T-helper 17 cell (primary cell): ENCODE results near the gene STX16. TPM values are rescaled to one million over a fixed set of nuclear protein-coding genes. Genes with fewer than 3 reads are reported as not detected.
A peak's percentile ranks its signal among the peaks of the same experiment; 100 is the strongest.

Source experiments
- ATAC-seq: fragments of 150-1000 bp; cut with Tn5 transposase; 2 replicates; pipeline ENCODE4 v1.10.0; 2021; ENCODE audit warnings: mild to moderate bottlenecking, moderate library complexity
- DNase-seq, 3 donors: peaks; one replicate each; pipeline versions ENCODE4 v3.0.0 to v3.0.0-alpha.2; 2020 to 2021
- H3K9me3 ChIP-seq: one replicate; pipeline ENCODE4 v1.7.0; 2013; ENCODE audit warnings: low read length, mild to moderate bottlenecking; ENCODE audit not compliant: control insufficient read depth, poor library complexity, severe bottlenecking
- H3K27ac Mint-ChIP-seq: one replicate; pipeline ENCODE4 v1.8.0; 2022; ENCODE audit warnings: mild to moderate bottlenecking, moderate library complexity, mixed read lengths
- H3K27me3 Mint-ChIP-seq: one replicate; pipeline ENCODE4 v1.8.0; 2022; ENCODE audit warnings: mixed read lengths
- H3K36me3 Mint-ChIP-seq: one replicate; pipeline ENCODE4 v1.8.0; 2022; ENCODE audit warnings: low read depth, mixed read lengths
- H3K4me1 Mint-ChIP-seq: one replicate; pipeline ENCODE4 v1.8.0; 2022; ENCODE audit warnings: mild to moderate bottlenecking, mixed read lengths
- H3K4me3 Mint-ChIP-seq: one replicate; pipeline ENCODE4 v1.8.0; 2022; ENCODE audit warnings: mild to moderate bottlenecking, moderate library complexity, mixed read lengths
- total RNA-seq, 4 donors: library from RNA in 2 of 4; stranded (reverse) in 2 of 4; gene quantifications; one replicate each; pipeline ENCODE4 v1.2.3 and lab custom pipeline; 2022 to 2026

The STX16 gene
- total RNA-seq, 2 donors from 2014 or later, result 161 to 167 TPM

DNA sequence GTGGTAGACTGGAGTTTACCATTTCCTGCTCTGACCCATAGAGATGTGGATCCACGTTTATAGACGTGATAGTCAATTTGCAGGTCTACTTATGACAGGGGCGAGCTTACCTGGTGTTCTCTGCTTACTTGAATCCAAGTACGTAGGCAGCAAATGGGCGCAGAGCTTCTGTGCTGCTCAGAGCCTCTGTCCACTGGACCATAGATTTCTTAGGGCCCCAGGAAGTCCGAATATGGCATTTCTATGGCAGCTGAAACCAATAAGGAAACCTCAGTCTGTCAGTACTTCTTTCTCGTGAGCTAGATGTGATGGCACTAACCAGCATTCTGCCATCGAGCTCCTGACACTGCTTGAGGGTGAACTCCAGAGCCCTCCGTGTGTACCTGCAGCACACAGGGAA, 22.0 kb downstream of the STX16 start:
- no peak overlapping the region for H3K4me3 Mint-ChIP-seq
- H3K36me3 Mint-ChIP-seq, result no peaks in the 10 kb centered on the region
- DNase-seq (no peak), ATAC-seq (no peak)
- H3K27ac Mint-ChIP-seq, result peak overlapping the region; percentile 11
- no peaks in the 10 kb centered on the region for H3K9me3 ChIP-seq
- no peaks in the 10 kb centered on the region for H3K4me1 Mint-ChIP-seq
- H3K27me3 Mint-ChIP-seq, result no peaks in the 10 kb centered on the region

DNA sequence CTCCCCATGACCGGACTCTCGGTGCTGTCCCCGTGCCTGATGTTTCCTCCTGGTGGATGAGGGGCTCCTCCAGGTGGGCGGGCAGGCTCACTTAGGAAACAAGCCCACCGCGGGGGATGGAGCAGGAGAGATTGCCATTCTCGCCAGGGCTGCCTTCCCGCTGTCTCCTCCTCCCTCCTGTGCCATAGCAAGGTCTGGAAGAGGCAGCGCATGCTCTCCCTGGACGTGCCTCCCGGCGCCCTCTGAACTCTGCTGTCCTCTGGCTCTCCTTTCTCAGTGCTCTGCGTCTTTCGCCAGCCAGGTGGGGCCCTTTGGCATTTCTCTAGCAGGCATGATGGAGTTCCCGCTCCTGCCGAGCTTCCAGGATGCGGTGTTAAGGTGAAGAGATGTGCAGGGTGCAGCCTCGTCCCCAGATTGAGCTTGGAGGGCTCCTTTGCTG, 24.1 kb downstream of the STX16 start:
- H3K9me3 ChIP-seq, result no peaks in the 10 kb centered on the region
- no peaks in the 10 kb centered on the region for H3K36me3 Mint-ChIP-seq
- no peak overlapping the region for H3K4me3 Mint-ChIP-seq
- peaks cover 2% of the 10 kb centered on the region for H3K4me1 Mint-ChIP-seq
- ATAC-seq (no peak), DNase-seq (no peak)
- no peak overlapping the region for H3K27ac Mint-ChIP-seq
- H3K27me3 Mint-ChIP-seq, result no peaks in the 10 kb centered on the region

DNA sequence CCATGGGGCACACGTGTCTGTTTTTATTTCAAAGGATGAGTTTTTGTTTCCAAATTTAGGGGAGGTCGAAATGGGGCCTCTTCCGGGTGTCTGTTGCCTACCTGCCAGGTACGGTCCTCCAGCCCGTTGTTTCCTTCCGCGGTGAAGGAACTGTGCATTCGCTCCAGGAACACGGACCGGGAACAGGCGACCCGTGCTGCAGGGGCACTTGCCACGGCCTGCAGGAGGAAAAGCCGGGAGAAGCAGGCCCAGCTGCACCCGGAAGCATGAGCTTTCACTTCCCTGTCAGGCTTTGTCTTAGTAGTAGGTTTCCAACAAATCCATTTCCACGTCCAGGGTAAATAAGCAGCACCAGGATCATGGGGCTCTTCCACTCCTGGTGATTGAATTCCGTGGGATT, 24.6 kb downstream of the STX16 start:
- H3K4me3 Mint-ChIP-seq, result no peak overlapping the region
- DNase-seq (no peak), ATAC-seq (no peak)
- H3K36me3 Mint-ChIP-seq, result no peaks in the 10 kb centered on the region
- H3K27me3 Mint-ChIP-seq, result no peaks in the 10 kb centered on the region
- H3K4me1 Mint-ChIP-seq, result peaks cover 2% of the 10 kb centered on the region
- no peaks in the 10 kb centered on the region for H3K9me3 ChIP-seq
- no peak overlapping the region for H3K27ac Mint-ChIP-seq

DNA sequence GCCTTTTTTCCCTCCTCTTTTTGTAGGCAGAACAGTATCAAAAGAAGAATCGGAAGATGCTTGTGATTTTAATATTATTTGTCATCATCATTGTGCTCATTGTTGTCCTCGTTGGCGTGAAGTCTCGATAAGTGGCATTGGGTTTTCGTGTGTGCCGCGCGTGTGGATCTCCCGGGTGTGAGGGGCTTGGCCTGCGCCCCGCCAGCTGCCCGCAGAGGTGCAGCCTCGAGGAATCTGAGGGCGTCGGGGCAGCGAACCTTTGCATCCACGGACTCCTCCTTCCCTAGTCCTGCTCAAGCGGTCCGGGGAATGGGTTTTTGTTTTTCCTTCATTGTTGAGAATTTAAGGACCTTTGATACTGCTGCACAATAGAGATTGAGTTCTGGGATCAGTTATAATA, 25.1 kb downstream of the STX16 start:
- peaks cover 2% of the 10 kb centered on the region for H3K4me1 Mint-ChIP-seq
- no peaks in the 10 kb centered on the region for H3K36me3 Mint-ChIP-seq
- no peak for ATAC-seq
- no peak overlapping the region for H3K27ac Mint-ChIP-seq
- H3K27me3 Mint-ChIP-seq, result no peaks in the 10 kb centered on the region
- no peak overlapping the region for H3K4me3 Mint-ChIP-seq
- DNase-seq, result no peak
- no peaks in the 10 kb centered on the region for H3K9me3 ChIP-seq

DNA sequence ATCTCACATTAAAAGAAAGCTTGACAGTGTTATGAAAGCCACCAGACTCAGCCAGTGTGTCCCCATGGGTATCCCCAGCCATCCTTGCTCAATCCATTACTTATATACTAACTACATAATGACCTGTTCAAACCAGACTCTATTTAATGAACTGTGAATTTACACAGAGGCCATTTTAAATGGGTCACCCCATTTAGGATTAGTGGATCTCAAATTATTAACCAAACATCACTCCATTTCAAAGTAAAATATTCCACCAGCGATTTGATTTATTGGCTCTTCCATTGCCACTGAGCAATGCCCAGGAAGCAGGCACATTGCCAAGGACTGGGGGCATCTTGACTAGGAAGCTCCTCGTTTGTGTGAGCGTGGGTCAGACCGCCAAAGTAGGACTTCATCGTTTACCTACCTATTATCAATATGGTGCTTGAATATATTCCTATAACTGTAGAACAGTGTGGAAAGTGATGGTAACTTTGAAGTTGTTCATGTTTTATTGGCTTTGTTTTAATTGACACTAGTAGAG, 26.1 kb downstream of the STX16 start:
- H3K4me1 Mint-ChIP-seq, result peaks cover 2% of the 10 kb centered on the region
- H3K27me3 Mint-ChIP-seq, result no peaks in the 10 kb centered on the region
- H3K27ac Mint-ChIP-seq, result no peak overlapping the region
- no peak overlapping the region for H3K4me3 Mint-ChIP-seq
- DNase-seq (no peak), ATAC-seq (no peak)
- H3K9me3 ChIP-seq, result no peaks in the 10 kb centered on the region
- no peaks in the 10 kb centered on the region for H3K36me3 Mint-ChIP-seq

DNA sequence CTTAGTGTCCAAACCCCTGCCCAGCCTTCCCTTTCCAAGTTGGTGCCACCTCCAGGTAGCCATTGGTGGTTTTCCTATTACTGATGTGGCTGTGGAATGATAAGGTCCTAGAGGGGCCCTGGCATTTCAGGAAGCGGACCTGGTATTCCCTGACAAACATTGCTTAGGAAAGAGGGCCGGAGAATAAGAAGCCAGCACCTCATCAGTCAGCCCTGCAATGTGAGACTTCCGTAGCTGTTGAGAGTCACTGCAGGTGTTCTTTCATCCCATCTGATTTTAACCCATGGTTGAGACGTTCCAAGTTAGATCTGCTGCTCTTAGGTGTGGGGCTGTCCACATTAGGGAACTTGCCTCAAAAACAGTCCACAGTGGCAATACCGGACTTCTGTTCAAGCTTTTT, 26.7 kb downstream of the STX16 start:
- Mint-ChIP-seq H3K4me3 (no peak overlapping the region), H3K27me3 (no peaks in the 10 kb centered on the region), H3K36me3 (peaks cover 2% of the 10 kb centered on the region), H3K4me1 (peaks cover 2% of the 10 kb centered on the region), H3K27ac (no peak overlapping the region)
- H3K9me3 ChIP-seq, result no peaks in the 10 kb centered on the region
- ATAC-seq (no peak), DNase-seq (no peak)

DNA sequence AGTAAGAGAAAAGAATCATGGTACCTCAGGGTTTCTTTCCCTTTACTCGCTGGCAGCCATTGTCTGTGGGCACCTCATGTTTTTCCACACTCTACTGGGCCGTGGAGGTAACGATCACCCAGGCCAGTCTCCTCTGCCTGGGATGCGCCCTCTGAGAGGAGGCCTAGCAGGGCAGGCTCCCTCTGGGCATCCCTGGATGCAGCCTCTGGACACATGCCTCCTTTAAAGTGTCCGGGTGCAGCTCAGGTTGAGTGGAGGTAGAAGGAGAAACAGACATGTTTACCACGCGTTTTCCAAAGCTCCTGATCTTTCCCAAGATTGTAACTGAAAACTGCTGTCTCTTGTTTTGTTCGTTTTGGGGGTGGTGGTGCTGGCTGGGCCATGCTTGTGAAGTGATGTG, 27.7 kb downstream of the STX16 start:
- DNase-seq (no peak), ATAC-seq (no peak)
- H3K36me3 Mint-ChIP-seq, result peaks cover 2% of the 10 kb centered on the region
- H3K4me1 Mint-ChIP-seq, result peaks cover 2% of the 10 kb centered on the region
- H3K9me3 ChIP-seq, result no peaks in the 10 kb centered on the region
- H3K4me3 Mint-ChIP-seq, result no peak overlapping the region
- no peaks in the 10 kb centered on the region for H3K27me3 Mint-ChIP-seq
- peak overlapping the region; percentile 57 for H3K27ac Mint-ChIP-seq

DNA sequence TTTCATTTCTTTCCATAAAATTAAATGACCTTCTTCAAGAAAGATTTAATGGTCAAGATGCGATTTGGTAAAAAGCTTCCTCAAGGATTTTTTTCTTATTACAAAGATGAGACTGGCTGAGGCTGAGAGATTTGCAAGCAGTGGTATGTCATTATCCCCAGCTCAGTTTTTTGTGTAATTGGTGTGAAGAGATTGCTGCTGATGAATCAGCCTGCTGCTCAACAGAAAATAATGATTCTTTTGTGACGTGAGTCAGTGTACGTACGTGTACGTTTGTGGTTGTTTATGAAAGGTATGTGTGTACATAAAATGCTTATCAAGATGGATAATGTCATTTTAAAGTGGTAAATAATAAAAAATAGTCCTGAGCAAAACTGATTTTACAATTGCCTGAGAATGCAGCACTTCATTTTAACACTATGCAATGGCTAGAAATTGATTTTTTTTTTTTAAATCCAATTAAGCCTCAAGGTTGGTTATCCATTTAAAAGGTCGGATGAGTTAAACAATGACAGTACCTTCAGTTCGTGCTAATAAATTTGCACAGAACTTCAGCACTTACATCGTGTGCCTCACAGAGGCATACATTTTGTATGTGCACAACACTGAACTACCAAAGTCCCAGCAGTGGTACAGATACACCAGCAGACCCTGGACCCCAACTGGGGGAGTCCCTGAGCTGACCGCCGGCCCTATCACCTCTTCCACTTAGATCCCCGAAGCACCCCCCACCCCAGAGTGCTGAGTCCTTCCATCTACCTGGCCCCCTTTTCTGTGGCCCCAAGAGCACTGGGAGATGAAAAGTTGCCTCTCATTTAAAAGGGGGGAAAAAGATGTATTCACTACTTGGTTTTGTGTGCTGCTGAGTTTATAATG, 31.8 kb downstream of the STX16 start:
- DNase-seq (no peak), ATAC-seq (no peak)
- no peaks in the 10 kb centered on the region for H3K9me3 ChIP-seq
- peaks cover 2% of the 10 kb centered on the region for H3K36me3 Mint-ChIP-seq
- H3K4me3 Mint-ChIP-seq, result no peak overlapping the region
- H3K4me1 Mint-ChIP-seq, result peaks cover 2% of the 10 kb centered on the region
- H3K27me3 Mint-ChIP-seq, result no peaks in the 10 kb centered on the region
- H3K27ac Mint-ChIP-seq, result no peak overlapping the region

DNA sequence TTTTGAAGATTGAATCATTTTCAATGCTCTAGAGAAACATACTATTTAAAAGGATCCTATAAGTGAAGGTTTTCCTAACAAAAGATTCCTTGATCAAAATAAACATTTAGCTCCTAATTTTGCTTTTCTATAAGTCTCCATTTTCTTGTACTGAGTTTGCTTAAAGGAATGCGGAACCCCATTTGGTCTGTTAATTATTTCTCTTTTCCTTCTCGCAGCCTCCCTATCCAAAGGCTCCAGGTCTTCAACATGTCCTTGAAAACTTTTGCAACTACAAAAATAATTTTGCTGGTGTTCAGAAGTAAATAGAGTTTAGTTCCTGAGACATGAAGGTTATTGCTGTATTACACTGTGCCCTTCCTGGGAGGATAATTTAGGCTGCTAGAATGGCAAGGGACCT, 33.2 kb downstream of the STX16 start:
- Mint-ChIP-seq H3K27ac (no peak overlapping the region), H3K36me3 (peaks cover 5% of the 10 kb centered on the region), H3K27me3 (no peaks in the 10 kb centered on the region), H3K4me1 (peaks cover 2% of the 10 kb centered on the region), H3K4me3 (no peak overlapping the region)
- ATAC-seq (no peak), DNase-seq (no peak)
- H3K9me3 ChIP-seq, result no peaks in the 10 kb centered on the region

DNA sequence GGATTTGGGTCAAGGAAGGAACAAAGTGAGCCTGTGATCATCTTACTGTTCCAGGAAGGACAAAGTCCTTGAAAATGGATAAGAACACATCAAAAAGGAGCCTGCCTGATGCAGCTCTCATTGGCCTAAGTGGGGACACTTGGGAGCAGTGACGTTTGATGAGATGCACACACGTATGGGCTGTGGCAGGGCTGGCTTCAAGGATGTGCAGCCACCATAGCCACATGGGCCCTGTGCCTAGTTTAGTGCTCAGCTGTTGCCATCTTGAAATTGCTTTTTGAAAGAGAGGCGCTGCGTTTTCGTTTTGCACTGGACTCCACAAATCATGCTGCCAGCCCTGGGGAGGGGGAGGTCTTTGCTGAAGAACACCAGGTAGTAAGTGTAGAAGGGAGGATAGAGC, 34.9 kb downstream of the STX16 start:
- no peaks in the 10 kb centered on the region for H3K27me3 Mint-ChIP-seq
- H3K4me1 Mint-ChIP-seq, result peaks cover 8% of the 10 kb centered on the region
- no peak overlapping the region for H3K4me3 Mint-ChIP-seq
- peaks cover 5% of the 10 kb centered on the region for H3K36me3 Mint-ChIP-seq
- no peak for ATAC-seq
- H3K27ac Mint-ChIP-seq, result no peak overlapping the region
- DNase-seq, result no peak
- no peaks in the 10 kb centered on the region for H3K9me3 ChIP-seq

DNA sequence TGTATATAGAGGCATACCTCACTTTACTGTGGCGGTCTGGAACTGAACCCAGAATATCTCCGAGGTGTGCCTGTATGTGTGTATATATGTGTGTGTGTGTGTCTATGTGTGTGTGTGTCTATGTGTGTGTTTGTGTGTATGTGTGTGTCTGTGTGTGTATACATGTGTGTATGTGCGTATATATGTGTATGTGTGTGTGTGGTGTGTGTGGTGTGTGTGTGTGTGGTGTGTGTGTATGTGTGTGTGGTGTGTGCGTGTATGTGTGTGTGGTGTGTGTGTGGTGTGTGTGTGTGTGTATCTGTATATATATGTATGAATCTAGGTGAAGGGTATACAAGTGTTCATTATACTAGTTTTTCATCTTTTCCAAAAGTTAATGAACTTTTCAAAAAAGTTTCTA, 37.3 kb downstream of the STX16 start:
- DNase-seq (no peak), ATAC-seq (no peak)
- no peaks in the 10 kb centered on the region for H3K9me3 ChIP-seq
- H3K36me3 Mint-ChIP-seq, result peaks cover 2% of the 10 kb centered on the region
- H3K4me3 Mint-ChIP-seq, result no peak overlapping the region
- H3K4me1 Mint-ChIP-seq, result peaks cover 12% of the 10 kb centered on the region
- H3K27me3 Mint-ChIP-seq, result no peaks in the 10 kb centered on the region
- H3K27ac Mint-ChIP-seq, result no peak overlapping the region

DNA sequence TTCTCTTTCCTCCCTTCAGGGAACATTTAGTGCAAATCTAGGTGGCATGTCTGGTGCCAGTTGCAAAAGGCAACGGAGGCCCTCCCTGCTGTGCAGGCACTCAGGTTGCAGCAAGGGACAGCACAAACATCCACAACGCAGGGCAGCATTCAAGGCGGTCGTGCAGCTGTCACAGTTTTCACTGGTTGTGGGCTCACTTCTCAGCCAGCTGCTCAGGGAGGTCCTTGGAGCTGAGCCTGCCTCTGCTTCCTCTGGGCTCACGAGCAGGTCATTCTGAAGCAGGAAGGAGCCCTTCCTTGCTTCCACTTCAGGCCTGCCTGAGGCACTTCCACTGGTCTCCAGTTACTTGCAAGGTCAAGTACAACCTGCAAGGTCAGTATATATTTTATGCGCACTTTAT, 37.8 kb downstream of the STX16 start:
- peaks cover 2% of the 10 kb centered on the region for H3K36me3 Mint-ChIP-seq

DNA sequence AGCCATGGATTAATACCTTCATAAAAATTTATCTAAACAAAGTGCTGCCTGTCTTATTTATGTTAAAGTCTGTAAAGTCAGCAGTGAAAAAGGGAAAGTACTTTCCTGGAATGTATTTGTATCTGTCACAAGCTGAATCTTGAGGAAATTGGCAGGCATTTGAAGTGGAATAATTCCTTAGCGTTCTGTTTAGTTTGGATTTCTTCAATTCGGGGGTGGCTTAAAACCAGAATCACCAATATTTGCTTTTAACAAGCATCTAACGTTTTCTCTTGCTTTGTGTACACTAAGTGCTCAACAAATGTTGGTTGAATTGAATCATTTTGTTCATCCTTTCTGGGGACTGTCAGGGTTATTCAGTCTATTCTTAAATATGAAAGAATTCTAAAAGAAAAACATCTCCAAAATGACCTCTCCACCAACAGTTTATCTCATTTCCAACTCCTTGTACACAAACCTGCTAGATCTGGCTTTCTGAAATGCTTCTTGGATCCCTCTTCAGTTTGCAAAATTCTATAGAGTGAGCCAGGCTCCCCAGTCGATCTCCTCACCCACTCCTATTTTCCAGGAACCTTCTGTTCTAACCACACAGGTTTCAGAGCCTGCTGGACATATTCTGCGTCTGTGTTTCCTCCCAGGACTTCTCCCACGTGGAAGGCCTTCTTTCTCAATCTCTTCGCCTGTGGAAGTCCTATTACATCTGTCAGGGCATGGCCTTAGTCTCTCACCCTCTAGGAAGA, 39.5 kb downstream of the STX16 start:
- peaks cover 2% of the 10 kb centered on the region for H3K36me3 Mint-ChIP-seq
- H3K4me1 Mint-ChIP-seq, result peaks cover 14% of the 10 kb centered on the region
- no peak for ATAC-seq
- H3K4me3 Mint-ChIP-seq, result peak overlapping the region; percentile 76
- no peaks in the 10 kb centered on the region for H3K9me3 ChIP-seq
- no peaks in the 10 kb centered on the region for H3K27me3 Mint-ChIP-seq
- peak overlapping the region; percentile 91 for H3K27ac Mint-ChIP-seq
- no peak for DNase-seq

More for the DNA sequence above, 37.8 kb downstream of the STX16 start:
- Mint-ChIP-seq H3K4me1 (peaks cover 12% of the 10 kb centered on the region), H3K4me3 (no peak overlapping the region), H3K27me3 (no peaks in the 10 kb centered on the region), H3K27ac (no peak overlapping the region)
- H3K9me3 ChIP-seq, result no peaks in the 10 kb centered on the region
- DNase-seq (no peak), ATAC-seq (no peak)
